Measurements from ENCODE around the gene TMA7B.

- no peak for TF ChIP-seq CTCF (IDR thresholded peaks at IDR 0.05)
- no peak for TF ChIP-seq ZFX (IDR thresholded peaks at IDR 0.05; ENCODE audit: borderline replicate concordance)
These were observed 22.3 kb upstream of the TMA7B start for GRCh38 chr22:39937906-39938305.
